ENCODE results near the gene IRF1.

Gene IRF1

GRCh38 chr5:132498152-132498551 is 7.6 kb upstream of the IRF1 start:
- in situ Hi-C loops (cut with HindIII; ENCODE audit: low pct_unique_long_range_greater_than_20kb, low sequenced_read_pairs): no loop called here
- TF ChIP-seq JUND (IDR thresholded peaks at IDR 0.05; ENCODE audit: low read depth): no peak
- no peak for DNase-seq (ENCODE audit: low read depth in 1 of 2, low spot score in 1 of 2)

- in situ Hi-C loops (cut with HindIII; ENCODE audit: low pct_unique_long_range_greater_than_20kb, low sequenced_read_pairs): no loop called here
- peak; percentile 55 to 77 for DNase-seq (ENCODE audit: low read depth in 1 of 2, low spot score in 1 of 2)
- TF ChIP-seq JUND (IDR thresholded peaks at IDR 0.05; ENCODE audit: low read depth): peak; percentile 49
Measured at GRCh38 chr5:132497488-132497997, 7.0 kb upstream of the IRF1 start.

GRCh38 chr5:132496631-132497487 is 6.3 kb upstream of the IRF1 start:
- DNase-seq (ENCODE audit: low read depth in 1 of 2, low spot score in 1 of 2): peak; percentile 77 to 91
- no peak for TF ChIP-seq JUND (IDR thresholded peaks at IDR 0.05; ENCODE audit: low read depth)
- in situ Hi-C loops (cut with HindIII; ENCODE audit: low pct_unique_long_range_greater_than_20kb, low sequenced_read_pairs): no loop called here

- no peak for TF ChIP-seq JUND (IDR thresholded peaks at IDR 0.05; ENCODE audit: low read depth)
- in situ Hi-C loops (cut with HindIII; ENCODE audit: low pct_unique_long_range_greater_than_20kb, low sequenced_read_pairs): no loop called here
Measured at GRCh38 chr5:132496191-132496630, 5.6 kb upstream of the IRF1 start.

GRCh38 chr5:132495667-132496190 is 5.2 kb upstream of the IRF1 start:
- TF ChIP-seq JUND (IDR thresholded peaks at IDR 0.05; ENCODE audit: low read depth): no peak
- peak; percentile 71 to 85 for DNase-seq (ENCODE audit: low read depth in 1 of 2, low spot score in 1 of 2)
- in situ Hi-C loops (cut with HindIII; ENCODE audit: low pct_unique_long_range_greater_than_20kb, low sequenced_read_pairs): no loop called here

More at GRCh38 chr5:132496191-132496630, 5.6 kb upstream of the IRF1 start:
- peak; percentile 94 to 97 for DNase-seq (ENCODE audit: low read depth in 1 of 2, low spot score in 1 of 2)

- in situ Hi-C loops (cut with HindIII; ENCODE audit: low pct_unique_long_range_greater_than_20kb, low sequenced_read_pairs): no loop called here
- no peak for DNase-seq (ENCODE audit: low read depth in 1 of 2, low spot score in 1 of 2)
- no peak for TF ChIP-seq JUND (IDR thresholded peaks at IDR 0.05; ENCODE audit: low read depth)
Measured at GRCh38 chr5:132493821-132494220, 3.2 kb upstream of the IRF1 start.

- TF ChIP-seq JUND (IDR thresholded peaks at IDR 0.05; ENCODE audit: low read depth): no peak
- in situ Hi-C loops (cut with HindIII; ENCODE audit: low pct_unique_long_range_greater_than_20kb, low sequenced_read_pairs): no loop called here
- DNase-seq (ENCODE audit: low read depth in 1 of 2, low spot score in 1 of 2): no peak
Measured at GRCh38 chr5:132493241-132493640, 2.7 kb upstream of the IRF1 start.

- in situ Hi-C loops (cut with HindIII; ENCODE audit: low pct_unique_long_range_greater_than_20kb, low sequenced_read_pairs): no loop called here
- DNase-seq (ENCODE audit: low read depth in 1 of 2, low spot score in 1 of 2): no peak
Measured at GRCh38 chr5:132492386-132493125, 2.0 kb upstream of the IRF1 start.

GRCh38 chr5:132491368-132492364 is 1.1 kb upstream of the IRF1 start:
- in situ Hi-C loops (cut with HindIII; ENCODE audit: low pct_unique_long_range_greater_than_20kb, low sequenced_read_pairs): no loop called here
- TF ChIP-seq JUND (IDR thresholded peaks at IDR 0.05; ENCODE audit: low read depth): no peak
- no peak for DNase-seq (ENCODE audit: low read depth in 1 of 2, low spot score in 1 of 2)

More at GRCh38 chr5:132492386-132493125, 2.0 kb upstream of the IRF1 start:
- TF ChIP-seq JUND (IDR thresholded peaks at IDR 0.05; ENCODE audit: low read depth): no peak

- in situ Hi-C loops (cut with HindIII; ENCODE audit: low pct_unique_long_range_greater_than_20kb, low sequenced_read_pairs): no loop called here
- DNase-seq (ENCODE audit: low read depth in 1 of 2, low spot score in 1 of 2): peak; percentile 47 to 67
- TF ChIP-seq JUND (IDR thresholded peaks at IDR 0.05; ENCODE audit: low read depth): no peak
Measured at GRCh38 chr5:132489871-132490483, 596 bp downstream of the IRF1 start.

GRCh38 chr5:132489051-132489770 is 1.4 kb downstream of the IRF1 start:
- no peak for DNase-seq (ENCODE audit: low read depth in 1 of 2, low spot score in 1 of 2)
- in situ Hi-C loops (cut with HindIII; ENCODE audit: low pct_unique_long_range_greater_than_20kb, low sequenced_read_pairs): no loop called here
- no peak for TF ChIP-seq JUND (IDR thresholded peaks at IDR 0.05; ENCODE audit: low read depth)

All from T47D (cell line).